Thymus (tissue), 11 donors: Measurements from ENCODE around the gene SUGP1. TPM values are rescaled to one million over a fixed set of nuclear protein-coding genes. Genes with fewer than 3 reads are reported as not detected.
"Not testable (repeated sequence)": the region's sequence is repeated elsewhere in the genome, so short reads cannot be mapped to it uniquely, and the experiment has no call there.

Experiments used
- DNase-seq, 9 donors: peaks; one replicate each; pipeline ENCODE4 v3.0.0-alpha.2; 2013; ENCODE audit warnings: low spot score in 9 of 9, low read depth in 6 of 9, missing footprints in 1 of 9
- H3K27ac ChIP-seq, 2 donors: one replicate each; pipeline ENCODE4 v1.5.1; 2013; ENCODE audit warnings: control low read depth in 1 of 2, low read depth in 1 of 2, low read length in 1 of 2, mild to moderate bottlenecking in 1 of 2, moderate library complexity in 1 of 2
- H3K27me3 ChIP-seq, 2 donors: one replicate each; pipeline ENCODE4 v1.5.1; 2013; ENCODE audit warnings: low read length in 1 of 2; ENCODE audit not compliant: control insufficient read depth in 2 of 2, insufficient read depth in 1 of 2
- H3K36me3 ChIP-seq, 2 donors: one replicate each; pipeline ENCODE4 v1.5.1; 2013; ENCODE audit warnings: low read length in 1 of 2, mild to moderate bottlenecking in 1 of 2, moderate library complexity in 1 of 2; ENCODE audit not compliant: control insufficient read depth in 2 of 2, insufficient read depth in 2 of 2
- H3K4me1 ChIP-seq, 2 donors: one replicate each; pipeline ENCODE4 v1.5.1; 2013; ENCODE audit warnings: low read length in 2 of 2; ENCODE audit not compliant: control insufficient read depth in 2 of 2, insufficient read depth in 2 of 2
- H3K4me3 ChIP-seq, 2 donors: one replicate each; pipeline ENCODE4 v1.5.1; 2013; ENCODE audit warnings: low read length in 2 of 2, control low read depth in 1 of 2, mild to moderate bottlenecking in 1 of 2
- H3K9me3 ChIP-seq, 2 donors: one replicate each; pipeline ENCODE4 v1.5.1; 2013; ENCODE audit warnings: low read length in 1 of 2, mild to moderate bottlenecking in 1 of 2; ENCODE audit not compliant: control insufficient read depth in 2 of 2, insufficient read depth in 1 of 2
- WGBS: extraction: QIAGEN DNeasy Blood & Tissue Kit; methylation state at CpG from one replicate; pipeline ENCODE4 v1.1.7; 2013; 5-methylcytosine and 5-hydroxymethylcytosine counted together
- polyA plus RNA-seq: library from polyadenylated mRNA; stranded (reverse); fragments of 200-250 nt; gene quantifications from one replicate; pipeline ENCODE4 v1.2.3, GENCODE V29; 2013
- total RNA-seq: library from RNA; stranded (reverse); fragments of 120-200 nt; gene quantifications from one replicate; pipeline ENCODE4 v1.2.4, GENCODE V29; 2013
- donor health status: healthy.

Gene SUGP1
- total and polyA plus RNA-seq, 2 donors: 31.8 to 62.7 TPM

- Histone ChIP-seq H3K4me1 (no peaks in the 10 kb centered on the region), H3K9me3 (no peaks in the 10 kb centered on the region), H3K27ac (no peak overlapping the region), H3K4me3 (no peak overlapping the region), H3K27me3 (peaks cover 17 to 56% of the 10 kb centered on the region in 2 donors), H3K36me3 (no peaks in the 10 kb centered on the region)
- 78% methylated on average over 14 of the region's 14 CpGs for WGBS
- no peak for DNase-seq
Measured at GRCh38 chr19:19257137-19257536, 63.2 kb downstream of the SUGP1 start.

- Histone ChIP-seq H3K9me3 (no peaks in the 10 kb centered on the region), H3K27me3 (peaks cover 9 to 51% of the 10 kb centered on the region in 2 donors), H3K27ac (no peak overlapping the region), H3K36me3 (no peaks in the 10 kb centered on the region), H3K4me3 (no peak overlapping the region), H3K4me1 (no peaks in the 10 kb centered on the region)
- DNase-seq: no peak
- whole genome bisulfite sequencing: 67% methylated on average over 17 of the region's 17 CpGs
Measured at GRCh38 chr19:19256072-19256969, 64.0 kb downstream of the SUGP1 start.

GRCh38 chr19:19253409-19253808 lies 66.9 kb downstream of the SUGP1 start:
- not testable (repeated sequence) for H3K27ac ChIP-seq, H3K36me3 ChIP-seq, H3K9me3 ChIP-seq, DNase-seq, H3K4me1 ChIP-seq, H3K4me3 ChIP-seq
- 97% methylated on average over 6 of the region's 6 CpGs for WGBS
- H3K27me3 ChIP-seq: peaks cover 0 to 26% of the 10 kb centered on the region in 2 donors

- Histone ChIP-seq H3K27ac (no peak overlapping the region), H3K9me3 (no peaks in the 10 kb centered on the region), H3K4me3 (no peak overlapping the region), H3K36me3 (no peaks in the 10 kb centered on the region), H3K4me1 (no peaks in the 10 kb centered on the region), H3K27me3 (peaks cover 0 to 10% of the 10 kb centered on the region in 2 donors)
- WGBS: 86% methylated on average over 5 of the region's 5 CpGs
- no peak for DNase-seq
Measured at GRCh38 chr19:19250196-19250801, 70.0 kb downstream of the SUGP1 start.

- Histone ChIP-seq H3K27ac (no peak overlapping the region), H3K4me3 (no peak overlapping the region), H3K9me3 (no peaks in the 10 kb centered on the region), H3K27me3 (peaks cover 0 to 4% of the 10 kb centered on the region in 2 donors), H3K36me3 (no peaks in the 10 kb centered on the region), H3K4me1 (no peaks in the 10 kb centered on the region)
- 86% methylated on average over 9 of the region's 9 CpGs for WGBS
- DNase-seq: no peak
Measured at GRCh38 chr19:19240476-19240875, 79.8 kb downstream of the SUGP1 start.

GRCh38 chr19:19239675-19240074 lies 80.6 kb downstream of the SUGP1 start:
- Histone ChIP-seq H3K36me3 (no peaks in the 10 kb centered on the region), H3K4me1 (no peaks in the 10 kb centered on the region), H3K9me3 (peaks cover 4 to 6% of the 10 kb centered on the region in 2 donors), H3K4me3 (no peak overlapping the region), H3K27ac (no peak overlapping the region), H3K27me3 (peaks cover 0 to 4% of the 10 kb centered on the region in 2 donors)
- no peak for DNase-seq

- H3K4me1 ChIP-seq: no peaks in the 10 kb centered on the region
- no peak for DNase-seq
- H3K9me3 ChIP-seq: peaks cover 8 to 18% of the 10 kb centered on the region in 2 donors
- H3K27me3 ChIP-seq: peaks cover 0 to 4% of the 10 kb centered on the region in 2 donors
- WGBS: 89% methylated on average over 18 of the region's 18 CpGs
- no peak overlapping the region for H3K4me3 ChIP-seq
- H3K36me3 ChIP-seq: no peaks in the 10 kb centered on the region
- H3K27ac ChIP-seq: no peak overlapping the region
Measured at GRCh38 chr19:19238126-19238894, 82.0 kb downstream of the SUGP1 start.

GRCh38 chr19:19236173-19236572 lies 84.1 kb downstream of the SUGP1 start:
- Histone ChIP-seq H3K27me3 (peaks cover 0 to 5% of the 10 kb centered on the region in 2 donors), H3K4me1 (no peaks in the 10 kb centered on the region), H3K4me3 (no peak overlapping the region), H3K36me3 (no peaks in the 10 kb centered on the region), H3K9me3 (peaks cover 8 to 20% of the 10 kb centered on the region in 2 donors), H3K27ac (no peak overlapping the region)
- no peak for DNase-seq
